Measurements from ENCODE around the gene NFU1.

GRCh38 chr2:69397234-69397633 lies 40.0 kb downstream of the NFU1 start:
- TF ChIP-seq CTCF (IDR thresholded peaks at IDR 0.05; ENCODE audit: insufficient read depth, low read length, poor library complexity, severe bottlenecking) (no peak), EZH2phosphoT487 (conservative IDR thresholded peaks at IDR 0.05; ENCODE audit: low read length) (no peak)

Data from SU-DHL-6 (cell line).